HepG2 (cell line): ENCODE results near the gene NAA15.

ENCODE experiments used
- CERS6 ChIP-seq: sonication (generic); formaldehyde crosslinking; IDR thresholded peaks from 2 replicates; pipeline ENCODE4 v1.5.0; 2020; ENCODE audit warnings: missing genetic modification reagents
- CTCF ChIP-seq: sonication (generic); formaldehyde crosslinking; IDR thresholded peaks from 2 replicates; pipeline ENCODE4 v1.5.0; 2020; ENCODE audit warnings: mild to moderate bottlenecking, missing genetic modification reagents, moderate library complexity
- HCFC1 ChIP-seq: fragments of 150-350 bp; IDR thresholded peaks from 2 replicates; pipeline ENCODE4 v1.6.1; 2014; ENCODE audit warnings: low read depth, low read length
- HNF4A ChIP-seq: sonication (generic); formaldehyde crosslinking; IDR thresholded peaks from 2 replicates; pipeline ENCODE4 v1.4.0; 2020; ENCODE audit warnings: missing genetic modification reagents
- SOX6 ChIP-seq, 2 experiments: fragments of 450-650 bp in 1 of 2; sonication (generic) in 1 of 2; formaldehyde crosslinking in 1 of 2; IDR thresholded peaks; 2 replicates each; pipeline versions ENCODE4 v1.4.0 to v1.6.1; 2017 to 2020; ENCODE audit warnings: antibody characterized with exemption in 1 of 2, mild to moderate bottlenecking in 1 of 2, missing genetic modification reagents in 1 of 2
- TAF1 ChIP-seq: sonication (generic); formaldehyde crosslinking; IDR thresholded peaks from 2 replicates; pipeline ENCODE4 v1.4.0; 2020; ENCODE audit warnings: missing genetic modification reagents
- ZNF816 ChIP-seq: sonication (generic); formaldehyde crosslinking; IDR thresholded peaks from 2 replicates; pipeline ENCODE4 v1.8.0; 2022; ENCODE audit warnings: missing genetic modification reagents, mild to moderate bottlenecking, borderline replicate concordance

GRCh38 chr4:139453371-139454110 lies 152.2 kb downstream of the NAA15 start:
- TF ChIP-seq SOX6 (IDR thresholded peaks at IDR 0.05): no peak
- peak; percentile 65 for TF ChIP-seq SOX6 (CRISPR knock-in tag; IDR thresholded peaks at IDR 0.05)
- no peak for TF ChIP-seq HNF4A (CRISPR knock-in tag)
- no peak for TF ChIP-seq CERS6
- peak; percentile 58; the same call in 1 of the 2 replicates for TF ChIP-seq CTCF
- TF ChIP-seq HCFC1: peak; percentile 35; the same call in 1 of the 2 replicates
- peak; percentile 41; the same call in 1 of the 2 replicates for TF ChIP-seq ZNF816 (CRISPR knock-in tag)
- TF ChIP-seq TAF1: peak; percentile 86
